Heart left ventricle (tissue), 16 donors: ENCODE data around the gene UROC1. TPM values are rescaled to one million over a fixed set of nuclear protein-coding genes. Genes with fewer than 3 reads are reported as not detected.

Source experiments
- ATAC-seq, 4 donors: fragments of 200-7000 bp; cut with Tn5 transposase; one replicate each; pipeline ENCODE4 v1.9.1; 2020 to 2022; ENCODE audit warnings: moderate library complexity in 4 of 4, mild to moderate bottlenecking in 3 of 4, moderate number of reproducible peaks in 1 of 4
- DNase-seq, 5 donors: peaks; one replicate each; pipeline ENCODE4 v3.0.0-alpha.2; 2020
- H3K27ac ChIP-seq, 12 donors: fragments of 200-600 bp; sonication (generic) in 4 of 12; one replicate each; pipeline versions ENCODE4 v1.5.0 to v1.8.0; 2016 to 2022; ENCODE audit warnings: mild to moderate bottlenecking in 2 of 12
- H3K27me3 ChIP-seq, 9 donors: fragments of 200-600 bp; sonication (generic) in 2 of 9; one replicate each; pipeline versions ENCODE4 v1.5.1 to v1.8.0; 2016 to 2022; ENCODE audit warnings: mild to moderate bottlenecking in 3 of 9
- H3K36me3 ChIP-seq, 9 donors: fragments of 200-600 bp; sonication (generic) in 2 of 9; one replicate each; pipeline versions ENCODE4 v1.5.0 to v1.8.0; 2018 to 2022; ENCODE audit warnings: mild to moderate bottlenecking in 2 of 9
- H3K4me1 ChIP-seq, 12 donors: fragments of 200-600 bp; sonication (generic) in 4 of 12; one replicate each; pipeline versions ENCODE4 v1.5.0 to v1.8.0; 2016 to 2022; ENCODE audit warnings: mild to moderate bottlenecking in 3 of 12
- H3K4me3 ChIP-seq, 12 donors: fragments of 200-600 bp; sonication (generic) in 4 of 12; one replicate each; pipeline versions ENCODE4 v1.5.0 to v1.8.0; 2017 to 2022; ENCODE audit warnings: mild to moderate bottlenecking in 9 of 12, moderate library complexity in 4 of 12
- H3K9me3 ChIP-seq, 12 donors: fragments of 200-600 bp; sonication (generic) in 4 of 12; one replicate each; pipeline versions ENCODE4 v1.5.0 to v1.8.0; 2016 to 2022; ENCODE audit warnings: mild to moderate bottlenecking in 1 of 12
- CTCF ChIP-seq, 12 donors: fragments of 200-600 bp; sonication (generic) in 4 of 12; IDR thresholded peaks; one replicate each; pipeline versions ENCODE4 v1.5.0 to v1.8.0; 2018 to 2022; ENCODE audit warnings: antibody characterized with exemption in 12 of 12, mild to moderate bottlenecking in 5 of 12
- POLR2A ChIP-seq, 2 donors: fragments of 450-650 bp; IDR thresholded peaks; one replicate each; pipeline ENCODE4 v1.6.1; 2017; ENCODE audit warnings: antibody characterized with exemption in 2 of 2, mild to moderate bottlenecking in 2 of 2, moderate library complexity in 2 of 2
- WGBS, 4 donors: extraction: QIAGEN DNeasy Blood & Tissue Kit in 2 of 4; methylation state at CpG; one replicate each; pipeline versions ENCODE4 v1.1.5 to v1.1.7; 2013 to 2018; 5-methylcytosine and 5-hydroxymethylcytosine counted together
- intact Hi-C, 10 donors: fragments of 100-400 bp; cut with DNase I; formaldehyde crosslinking; loops; one replicate each; pipeline versions ENCODE4 v1.11.1 to v1.14.2; 2022
- polyA plus RNA-seq, 2 donors: library from polyadenylated mRNA; stranded (reverse); fragments of 200-250 nt; gene quantifications; one replicate each; pipeline ENCODE4 v1.2.3, GENCODE V29; 2013
- total RNA-seq, 9 donors: library from RNA; depleted of rRNA in 2 of 9; stranded (reverse); fragments of >200 nt in 2 of 9; fragmentation: NEBNext Ultra II Directional in 3 of 9; extraction: Animal tissue kit (Norgen Biotek cat#: 25700) in 3 of 9; gene quantifications; one replicate each; pipeline versions ENCODE4 v1.1.0 to v1.2.4, GENCODE V29; 2016 to 2023
- donor health status: ischemic (EF 13 %, LVEDD 7.1; RV severe dilation, severe dysfunction).
- donor health status: healthy with polysubstance abuse.
- donor health status: DM: no; HTN: yes; CAD: no.
- donor health status: DM: no; HTN: no; CAD: no.
- donor health status: ischemic (EF 25% LVEDD 6.9; RV normal size, moderate dysfunction).
- donor health status: ischemic (EF 25% LVEDD 5.7; RV mildly dilated, moderate dysfunction).
- donor health status: healthy.
- donor health status: DM: yes; HTN: yes; CAD: no.
- donor health status: ischemic (EF 35%, LVEDD 5.7; RV mildly dilated, moderate dysfunction).
- donor health status: nonischemic (EF 11% LVEDD 7.7; RV severe dilation, severe dysfunction).
- donor health status: DM: yes; HTN: yes; CAD: no.
- donor health status: PGD.
- donor health status: ischemic (EF 29% LVEDD 5.4; RV normal size, mild dysfunction).
- donor health status: nonischemic (EF 23%, LVEDD 6.1; RV moderate dilation, normal function).

UROC1 gene
- total and polyA plus RNA-seq, 11 donors: not detected

DNA sequence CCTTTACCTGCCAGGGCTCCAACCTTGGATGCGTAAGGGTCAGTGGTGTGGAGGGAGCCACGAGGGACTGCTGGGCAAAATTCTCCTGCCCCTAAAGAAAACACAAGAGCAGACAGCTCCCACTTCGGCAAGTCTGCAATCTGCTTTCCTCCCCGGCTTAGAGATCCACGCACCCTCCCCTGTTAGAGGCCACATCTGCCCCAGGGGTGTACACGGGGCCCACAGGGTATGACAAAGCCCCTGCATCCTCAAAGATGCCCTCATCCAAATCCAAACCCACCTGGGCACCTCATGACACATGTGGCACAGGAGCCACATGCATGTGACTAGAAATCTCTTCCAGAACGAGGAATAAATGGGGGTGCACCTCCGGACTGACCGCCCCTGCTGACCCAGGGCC lies 67.4 kb downstream of the UROC1 start:
- H3K27ac ChIP-seq: no peak overlapping the region
- WGBS, 4 donors: 77 to 83% (median 80%) methylated on average over 8 to 9 of the region's 9 CpGs
- intact Hi-C loops: no loop called here
- ATAC-seq (no peak), DNase-seq (no peak)
- H3K27me3 ChIP-seq: no peaks in the 10 kb centered on the region
- peaks cover 0 to 74% (median 68%) of the 10 kb centered on the region in 9 donors for H3K36me3 ChIP-seq
- H3K4me3 ChIP-seq: no peak overlapping the region
- peaks cover 0 to 11% (median 0%) of the 10 kb centered on the region in 12 donors for H3K4me1 ChIP-seq
- no peaks in the 10 kb centered on the region for H3K9me3 ChIP-seq
- no peak for TF ChIP-seq POLR2A (IDR thresholded peaks at IDR 0.05)
- no peak for TF ChIP-seq CTCF (IDR thresholded peaks at IDR 0.05)

GRCh38 chr3:126449621-126450051 lies 67.9 kb downstream of the UROC1 start:
- DNase-seq: peak in 1 of 5 donors; percentile 7
- 78 to 86% (median 83%) methylated on average over 11 of the region's 11 CpGs for WGBS, 4 donors
- no peak overlapping the region for H3K27ac ChIP-seq
- peaks cover 0 to 76% (median 62%) of the 10 kb centered on the region in 9 donors for H3K36me3 ChIP-seq
- H3K4me1 ChIP-seq: peaks cover 0 to 11% (median 0%) of the 10 kb centered on the region in 12 donors
- no peak overlapping the region for H3K4me3 ChIP-seq
- intact Hi-C loops: no loop called here
- no peaks in the 10 kb centered on the region for H3K27me3 ChIP-seq
- no peaks in the 10 kb centered on the region for H3K9me3 ChIP-seq
- no peak for ATAC-seq
- TF ChIP-seq POLR2A (IDR thresholded peaks at IDR 0.05): no peak
- no peak for TF ChIP-seq CTCF (IDR thresholded peaks at IDR 0.05)

DNA sequence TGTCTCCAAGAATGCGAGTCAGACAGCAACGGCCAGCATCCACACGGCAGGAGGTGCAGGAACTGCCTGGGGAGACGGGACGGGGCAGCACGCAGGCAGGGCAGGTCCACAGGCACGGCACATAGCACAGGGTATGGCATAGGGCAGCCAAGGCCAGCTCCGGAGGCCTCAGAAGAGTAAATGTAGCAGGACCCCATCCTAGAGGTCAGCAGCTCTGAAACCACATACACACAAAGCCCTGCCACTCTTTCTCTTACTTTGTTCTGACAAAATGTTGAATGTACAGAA lies 68.7 kb downstream of the UROC1 start:
- 87 to 89% (median 89%) methylated on average over 8 of the region's 8 CpGs for WGBS, 4 donors
- Histone ChIP-seq H3K27me3 (no peaks in the 10 kb centered on the region), H3K9me3 (no peaks in the 10 kb centered on the region), H3K27ac (no peak overlapping the region), H3K36me3 (peaks cover 0 to 70% (median 54%) of the 10 kb centered on the region in 9 donors), H3K4me3 (no peak overlapping the region), H3K4me1 (peaks cover 0 to 11% (median 0%) of the 10 kb centered on the region in 12 donors)
- no peak for TF ChIP-seq POLR2A (IDR thresholded peaks at IDR 0.05)
- no peak for TF ChIP-seq CTCF (IDR thresholded peaks at IDR 0.05)
- intact Hi-C loops: no loop called here
- DNase-seq (no peak), ATAC-seq (no peak)

DNA sequence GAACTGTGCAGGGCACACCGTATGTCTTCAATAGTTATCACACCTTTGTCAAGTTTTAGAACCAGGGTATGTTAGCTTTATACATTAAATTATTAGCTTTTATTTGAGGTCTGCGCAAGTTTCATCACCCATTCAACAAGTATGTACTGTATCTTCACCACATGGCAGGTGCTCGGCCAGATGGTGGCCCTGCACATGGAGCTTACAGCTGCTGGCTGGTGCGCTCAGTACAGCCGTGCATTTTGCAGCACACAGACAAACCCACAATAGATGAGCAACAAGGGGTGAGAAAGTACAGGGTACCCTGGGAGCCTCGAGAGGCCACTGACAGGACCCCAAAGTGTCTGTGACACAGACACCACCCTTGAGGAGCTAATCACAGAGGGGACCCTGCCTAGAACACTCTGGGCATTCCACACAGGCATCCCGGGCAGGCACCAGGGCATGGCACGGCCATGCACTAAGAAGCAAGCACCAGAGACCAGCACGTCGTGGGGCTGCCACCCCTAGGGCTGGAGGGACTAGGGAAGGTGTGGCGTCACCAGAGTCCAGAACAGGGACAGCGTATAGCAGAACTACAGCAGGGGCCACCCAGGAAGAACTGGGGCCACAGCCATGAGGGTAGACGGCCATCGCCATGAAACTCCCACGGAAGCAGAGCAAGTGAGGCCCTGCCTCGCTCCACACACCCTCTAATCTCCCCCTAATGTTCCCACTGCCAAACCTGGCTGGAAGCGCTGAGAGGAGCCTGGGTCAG lies 69.3 kb downstream of the UROC1 start:
- peaks cover 0 to 64% (median 49%) of the 10 kb centered on the region in 9 donors for H3K36me3 ChIP-seq
- H3K27me3 ChIP-seq: no peaks in the 10 kb centered on the region
- no peak overlapping the region for H3K27ac ChIP-seq
- intact Hi-C loops: no loop called here
- no peak overlapping the region for H3K4me3 ChIP-seq
- no peak for TF ChIP-seq CTCF (IDR thresholded peaks at IDR 0.05)
- no peak for TF ChIP-seq POLR2A (IDR thresholded peaks at IDR 0.05)
- DNase-seq (no peak), ATAC-seq (no peak)
- H3K9me3 ChIP-seq: no peaks in the 10 kb centered on the region
- peaks cover 0 to 11% (median 0%) of the 10 kb centered on the region in 12 donors for H3K4me1 ChIP-seq
- WGBS, 4 donors: 91 to 95% (median 93%) methylated on average over 17 of the region's 17 CpGs
